HL-60/S4 treated with retinoic acid at 250 ng/mL for 4 days and 3 days (cell line): ENCODE data around the gene INMT.

Experiments used
- in situ Hi-C: fragments of 300-500 bp; cut with MboI; formaldehyde crosslinking; loops from 2 replicates; pipeline ENCODE4 v1.7.0; 2022; ENCODE audit warnings: low sequenced_read_pairs

Gene INMT

GRCh38 chr7:30750683-30751650, 968 bp upstream of the INMT start:
- in situ Hi-C loops, result no loop called here

- in situ Hi-C loops, result no loop called here
Observed at GRCh38 chr7:30752484-30752883, 549 bp downstream of the INMT start.

- in situ Hi-C loops, result no loop called here
Observed at GRCh38 chr7:30752979-30753378, 1.0 kb downstream of the INMT start.

- in situ Hi-C loops, result no loop called here
Observed at GRCh38 chr7:30754315-30754877, 2.5 kb downstream of the INMT start.

- in situ Hi-C loops, result no loop called here
Observed at GRCh38 chr7:30755384-30756154, 3.6 kb downstream of the INMT start.

GRCh38 chr7:30757342-30757692, 5.4 kb downstream of the INMT start:
- in situ Hi-C loops, result no loop called here

GRCh38 chr7:30760514-30761213, 8.7 kb downstream of the INMT start:
- in situ Hi-C loops, result no loop called here

- in situ Hi-C loops, result no loop called here
Observed at GRCh38 chr7:30761214-30762156, 9.6 kb downstream of the INMT start.

- in situ Hi-C loops, result no loop called here
Observed at GRCh38 chr7:30764030-30764975, 12.4 kb downstream of the INMT start.

- in situ Hi-C loops, result no loop called here
Observed at GRCh38 chr7:30765408-30765807, 13.5 kb downstream of the INMT start.

GRCh38 chr7:30770845-30771173, 18.9 kb downstream of the INMT start:
- in situ Hi-C loops, result no loop called here

GRCh38 chr7:30771174-30771879, 19.4 kb downstream of the INMT start, which contains the start of gene MINDY4:
MINDY4 (plus strand) TSS chr7:30771417; CDS start chr7:30771494, 77 bp downstream.
- in situ Hi-C loops, result no loop called here

- in situ Hi-C loops, result no loop called here
Observed at GRCh38 chr7:30771880-30772425, 20.0 kb downstream of the INMT start.

GRCh38 chr7:30772984-30773383, 21.0 kb downstream of the INMT start:
- in situ Hi-C loops, result no loop called here

- in situ Hi-C loops, result no loop called here
Observed at GRCh38 chr7:30775992-30776391, 24.1 kb downstream of the INMT start.

GRCh38 chr7:30776971-30777370, 25.0 kb downstream of the INMT start:
- in situ Hi-C loops, result no loop called here

- in situ Hi-C loops, result no loop called here
Observed at GRCh38 chr7:30778255-30779025, 26.5 kb downstream of the INMT start.
